HG03159 (cell line): ENCODE results near the gene TSPAN5.

Experiments
- ATAC-seq: cut with Tn5 transposase; IDR thresholded peaks from one replicate; pipeline ENCODE4 v1.9.1; 2021; ENCODE audit warnings: mild to moderate bottlenecking, moderate library complexity; ENCODE audit not compliant: unreplicated experiment

TSPAN5 gene

DNA sequence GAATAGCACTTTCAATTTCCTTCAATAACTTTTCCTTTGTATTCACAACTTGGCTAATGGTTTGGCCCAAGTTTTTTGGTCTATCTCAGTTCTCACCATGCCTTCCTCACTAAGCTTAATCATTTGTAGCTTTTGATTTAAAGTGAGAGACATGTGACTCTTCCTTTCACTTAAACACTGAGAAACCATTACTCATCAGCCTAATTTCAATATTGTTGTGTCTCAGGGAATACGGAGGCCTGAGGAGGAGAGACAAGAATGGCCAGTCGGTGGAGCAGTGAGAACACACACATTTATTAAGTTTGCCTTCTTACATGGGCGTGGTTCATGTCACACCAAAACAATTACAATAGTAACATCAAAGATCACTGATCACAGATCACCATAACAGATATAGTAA, 56.7 kb downstream of the TSPAN5 start:
- ATAC-seq: peak; percentile 56

DNA sequence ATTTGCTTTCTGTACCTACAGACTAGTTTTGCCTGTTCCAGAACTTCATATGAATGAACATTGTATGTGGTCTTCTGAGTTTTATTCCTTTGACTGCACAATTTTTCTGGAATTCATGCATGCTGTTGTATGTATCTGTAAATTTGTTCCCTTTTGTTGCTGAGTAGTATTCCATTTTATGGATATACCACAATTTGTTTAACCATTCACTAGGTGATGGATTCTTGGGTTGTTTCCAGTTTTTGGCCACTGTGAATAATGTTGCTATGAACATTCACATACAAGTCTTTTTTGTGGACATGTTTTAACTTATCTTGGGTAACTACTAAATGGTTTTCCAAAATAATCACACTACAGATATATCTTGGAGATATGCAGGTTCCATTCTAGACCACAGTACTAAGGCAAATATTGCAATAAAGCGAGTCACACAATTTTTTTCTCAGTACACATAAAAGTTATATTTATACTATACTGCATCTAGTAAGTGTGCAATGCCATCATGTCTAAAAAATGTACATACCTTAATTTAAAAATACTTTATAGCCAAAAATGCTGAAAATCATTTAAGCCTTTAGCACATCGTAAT, 58.7 kb downstream of the TSPAN5 start:
- ATAC-seq: no peak

DNA sequence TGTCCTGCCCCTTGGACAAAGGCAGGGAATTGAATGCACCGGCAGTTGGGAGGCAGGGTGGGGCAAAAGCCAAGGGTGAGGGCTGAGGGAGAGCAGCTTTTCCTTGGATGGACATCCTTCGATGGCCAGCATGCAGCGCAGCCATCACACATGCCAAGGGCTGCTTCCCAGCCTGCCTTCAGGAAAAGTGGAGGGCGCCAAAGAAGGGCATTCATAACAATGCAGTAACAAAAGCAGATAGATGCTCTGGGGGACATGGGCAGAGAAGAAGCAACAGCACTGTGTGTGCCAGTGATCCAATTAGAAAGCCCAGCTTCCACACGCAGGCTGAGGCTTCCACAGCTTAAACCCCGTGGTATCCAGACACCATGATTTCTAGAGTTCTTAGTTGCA, 71.5 kb downstream of the TSPAN5 start:
- ATAC-seq: no peak

DNA sequence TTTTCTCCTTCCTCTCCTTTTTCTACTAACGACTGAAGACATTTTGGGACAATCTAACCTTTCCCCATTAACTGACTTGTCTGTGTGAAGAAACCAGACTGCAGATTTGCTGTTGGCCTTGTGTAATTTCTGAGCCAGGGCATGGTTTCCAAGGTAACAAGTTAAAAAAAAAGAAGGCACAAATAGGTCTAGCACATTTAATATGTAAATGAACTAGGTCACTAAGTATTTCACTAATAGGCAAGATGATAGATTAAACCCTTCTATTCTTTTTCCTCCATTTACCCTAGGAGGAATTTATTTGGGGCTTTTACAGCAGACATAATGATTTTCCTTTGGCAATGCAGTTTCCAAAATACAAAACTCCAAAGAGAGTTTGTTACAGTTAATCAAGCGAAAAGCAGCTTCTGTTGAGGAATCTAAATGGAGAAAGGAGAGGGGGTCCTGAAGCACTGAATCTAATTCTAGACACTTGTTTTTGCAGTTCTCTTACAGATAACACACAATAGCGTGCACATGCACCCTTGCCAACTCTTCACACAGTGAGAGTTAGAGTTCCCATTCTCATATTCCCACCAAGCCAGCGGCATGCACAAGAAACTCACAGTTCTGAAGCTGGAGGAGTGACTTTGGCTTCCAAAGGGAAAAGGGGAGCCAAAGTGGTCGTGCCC, 72.0 kb downstream of the TSPAN5 start:
- no peak for ATAC-seq

DNA sequence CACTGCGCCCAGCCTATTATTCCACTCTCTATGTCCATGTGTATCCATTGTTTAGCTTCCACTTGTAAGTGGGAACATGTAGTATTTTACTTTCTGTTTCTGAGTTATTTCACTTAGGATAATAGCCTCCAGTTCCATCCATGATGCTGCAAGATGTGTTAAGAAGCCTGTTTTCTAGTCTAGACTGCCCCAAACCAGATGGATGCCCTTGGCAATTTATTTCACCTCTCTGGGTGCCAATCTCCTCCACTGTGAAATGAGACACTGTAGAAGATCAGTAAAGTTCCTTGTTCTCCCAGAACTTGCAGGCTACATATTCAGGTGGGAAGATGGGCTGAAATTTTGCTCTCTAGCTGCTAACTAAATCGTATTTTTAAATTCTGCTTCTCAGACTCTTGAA, 72.8 kb downstream of the TSPAN5 start:
- ATAC-seq: no peak

DNA sequence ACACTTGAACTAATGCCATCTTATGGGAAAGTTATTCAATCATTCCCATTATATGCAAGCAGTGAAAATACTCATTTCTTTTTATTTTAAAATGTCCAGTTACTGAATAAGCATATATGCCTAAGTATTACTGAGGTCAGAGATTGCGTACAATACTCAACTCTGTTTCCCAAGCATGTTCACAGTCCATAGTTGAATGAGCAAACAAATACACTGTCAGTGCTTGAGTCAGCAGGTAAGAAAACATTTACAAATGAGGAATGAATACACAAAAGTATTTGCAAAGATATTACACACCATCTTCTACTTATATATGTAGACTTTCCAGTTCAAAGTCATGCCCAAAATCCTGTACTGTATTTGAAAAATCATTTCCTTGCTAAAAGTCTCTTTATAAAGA, 74.1 kb downstream of the TSPAN5 start:
- ATAC-seq: no peak

DNA sequence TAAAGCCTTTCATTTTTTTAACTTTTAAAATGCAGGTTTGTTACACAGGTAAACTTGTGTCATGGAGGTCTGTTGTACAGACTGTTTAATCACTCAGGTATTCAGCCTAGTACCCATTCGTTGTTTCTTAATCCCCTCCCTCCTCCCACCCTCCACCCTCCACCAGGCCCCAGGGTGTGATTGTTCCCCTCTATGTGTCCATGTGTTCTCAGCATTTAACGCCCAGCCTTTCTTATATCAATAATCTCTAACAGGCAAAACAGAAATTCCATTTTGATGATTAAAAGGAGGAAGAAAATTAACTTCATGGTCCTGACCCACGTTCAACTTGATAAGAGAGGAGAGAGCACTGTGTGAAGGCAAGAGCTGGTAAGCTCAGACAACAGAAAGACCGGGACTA, 75.1 kb downstream of the TSPAN5 start:
- ATAC-seq: no peak

DNA sequence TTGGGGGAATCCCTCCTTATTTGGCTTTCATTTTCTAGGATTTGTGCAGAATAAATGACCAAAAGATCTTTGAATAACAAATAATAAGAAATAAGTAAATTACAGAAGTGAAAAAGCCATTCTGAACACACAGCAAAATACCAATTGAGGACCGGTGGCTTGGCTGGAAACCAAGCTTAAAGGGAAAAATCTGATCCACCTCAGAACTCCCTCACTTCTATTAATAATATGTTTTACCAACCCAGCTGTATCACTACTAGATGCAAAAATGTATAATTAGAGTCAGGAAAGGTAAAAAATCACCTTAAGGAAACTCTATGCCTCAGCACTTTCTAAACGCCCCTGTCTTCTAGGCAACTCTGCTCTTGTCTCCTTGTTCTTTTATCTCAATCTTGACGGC, 77.3 kb downstream of the TSPAN5 start:
- no peak for ATAC-seq

DNA sequence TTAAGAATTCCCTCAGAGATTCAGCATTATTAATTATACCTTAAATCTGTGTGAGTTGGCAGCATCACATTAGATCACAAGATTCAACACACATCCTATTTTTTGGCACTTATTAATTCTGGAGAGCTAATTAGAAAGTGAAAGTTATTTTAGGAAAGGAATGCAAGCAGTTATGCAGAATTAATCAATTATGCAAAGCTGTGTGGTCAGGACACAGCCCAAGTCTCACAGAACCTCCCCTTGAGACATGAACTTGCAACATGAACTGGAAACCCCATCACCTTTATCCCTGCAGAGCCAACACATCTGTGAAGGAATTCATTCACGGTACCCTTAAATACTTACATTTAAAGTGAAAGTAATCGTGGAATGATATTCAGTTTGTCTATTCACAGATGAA, 80.5 kb downstream of the TSPAN5 start:
- ATAC-seq: no peak

DNA sequence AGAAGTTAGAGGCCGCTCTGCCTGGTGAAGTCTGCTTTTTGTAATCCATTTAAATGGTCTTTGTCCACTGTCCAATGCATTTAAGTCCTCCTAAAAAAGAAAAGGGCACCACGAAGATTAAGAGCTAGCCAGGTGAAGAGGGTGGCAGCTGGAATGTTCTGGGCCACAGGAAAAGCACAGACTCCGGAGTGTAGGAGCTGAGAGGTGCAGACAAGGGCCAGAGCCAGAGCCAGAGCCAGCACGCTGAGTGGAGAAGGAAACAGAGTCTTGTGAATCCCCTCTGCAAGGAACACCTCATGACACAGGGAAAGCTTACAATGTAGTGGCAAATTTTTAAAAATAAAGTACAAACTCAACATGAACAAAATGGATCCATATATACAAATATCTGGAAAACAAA, 83.6 kb downstream of the TSPAN5 start:
- ATAC-seq: no peak

DNA sequence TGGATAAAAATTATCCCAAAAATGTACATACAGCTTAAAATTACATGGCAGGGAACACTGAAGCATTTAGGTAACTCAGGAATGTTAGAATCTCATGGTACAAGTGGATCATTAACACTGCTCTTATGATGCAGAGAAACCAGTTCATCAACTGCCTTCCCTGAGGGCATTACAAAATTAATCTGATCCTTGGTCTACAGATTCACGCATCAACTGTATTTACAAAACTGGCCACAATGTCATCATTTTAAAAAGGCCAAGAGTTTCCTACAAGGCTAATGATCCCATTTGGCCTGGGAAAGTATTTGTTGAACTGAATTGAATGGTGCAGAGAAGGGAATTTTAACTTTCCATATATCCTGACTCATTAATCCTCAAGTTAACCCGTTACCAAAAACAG, 84.6 kb downstream of the TSPAN5 start:
- ATAC-seq: no peak

DNA sequence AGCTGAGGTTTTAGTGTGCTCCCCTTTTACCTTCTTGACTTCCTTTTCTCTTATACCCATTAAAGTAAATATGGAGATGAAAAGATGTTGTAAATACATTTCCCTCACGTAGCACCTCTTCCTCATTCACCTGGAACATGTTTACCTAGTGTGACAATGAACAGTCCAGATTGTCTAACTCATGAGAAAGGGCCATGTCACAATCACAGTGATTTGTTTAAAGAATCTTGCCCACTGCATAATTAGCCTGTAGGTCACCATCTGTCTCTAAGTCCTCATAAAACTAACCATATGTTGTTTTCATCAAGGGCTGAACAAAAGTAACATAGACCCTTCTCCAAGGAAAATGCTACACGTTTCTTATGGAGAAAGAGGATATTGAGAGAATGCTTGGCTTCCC, 85.7 kb downstream of the TSPAN5 start:
- ATAC-seq: no peak

DNA sequence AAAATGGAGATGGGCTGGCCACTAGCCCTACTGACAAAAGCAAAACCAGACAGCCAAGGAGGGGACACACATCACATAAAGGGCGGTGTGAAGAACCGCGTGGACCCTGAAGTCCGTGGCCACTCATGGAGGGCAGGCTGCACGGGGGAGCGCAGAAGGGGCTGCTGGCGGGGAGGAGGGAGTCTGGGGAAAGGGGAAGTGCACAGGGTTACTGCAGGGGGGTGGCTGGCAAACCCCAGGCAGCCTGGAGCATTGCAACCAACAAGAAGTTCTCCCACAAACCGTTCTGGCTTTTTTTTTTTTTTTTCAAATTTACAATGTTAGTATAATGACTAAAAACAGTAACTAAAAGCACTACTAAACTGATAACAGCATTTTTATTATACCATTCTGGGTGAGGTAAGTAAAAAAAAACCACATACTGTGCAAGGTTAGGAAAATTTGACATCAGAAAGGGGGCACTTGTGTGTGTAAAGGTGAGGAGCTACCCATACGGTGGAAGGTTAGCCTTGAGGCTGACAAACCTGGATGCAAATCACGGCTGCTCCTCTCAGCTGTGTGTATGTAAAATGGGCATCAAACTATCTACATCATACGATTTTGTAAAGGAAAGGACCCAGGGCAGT, 87.1 kb downstream of the TSPAN5 start:
- ATAC-seq: no peak

DNA sequence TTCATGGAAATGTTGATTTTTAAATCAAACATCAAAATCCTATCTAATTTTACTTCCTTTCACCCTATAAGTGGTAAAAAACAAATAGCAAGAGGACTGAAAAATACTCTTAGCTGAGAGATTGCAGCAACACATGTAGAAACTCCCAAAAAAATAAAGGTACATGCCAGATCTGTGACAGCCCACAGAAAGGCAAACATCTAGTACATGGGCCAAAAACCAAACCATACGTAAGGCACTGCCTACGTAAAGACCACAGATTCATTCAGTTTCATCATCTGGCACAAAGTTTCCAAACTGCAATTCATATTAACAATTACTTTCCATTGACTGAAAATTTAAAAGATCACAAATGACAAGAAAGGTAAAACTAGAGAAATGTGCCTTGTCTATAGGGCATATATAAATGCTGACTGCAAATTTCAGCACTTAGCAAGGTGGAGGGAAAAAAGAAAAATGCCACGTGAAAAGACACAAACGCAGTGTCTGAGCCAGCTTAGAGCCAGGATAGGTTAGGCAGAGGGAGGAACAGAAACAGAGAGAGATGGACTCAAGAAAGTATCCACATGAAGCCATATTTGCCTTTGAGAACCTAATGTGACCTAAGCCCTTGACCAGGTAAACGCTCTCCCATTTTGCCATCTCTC, 88.1 kb downstream of the TSPAN5 start:
- ATAC-seq: no peak

DNA sequence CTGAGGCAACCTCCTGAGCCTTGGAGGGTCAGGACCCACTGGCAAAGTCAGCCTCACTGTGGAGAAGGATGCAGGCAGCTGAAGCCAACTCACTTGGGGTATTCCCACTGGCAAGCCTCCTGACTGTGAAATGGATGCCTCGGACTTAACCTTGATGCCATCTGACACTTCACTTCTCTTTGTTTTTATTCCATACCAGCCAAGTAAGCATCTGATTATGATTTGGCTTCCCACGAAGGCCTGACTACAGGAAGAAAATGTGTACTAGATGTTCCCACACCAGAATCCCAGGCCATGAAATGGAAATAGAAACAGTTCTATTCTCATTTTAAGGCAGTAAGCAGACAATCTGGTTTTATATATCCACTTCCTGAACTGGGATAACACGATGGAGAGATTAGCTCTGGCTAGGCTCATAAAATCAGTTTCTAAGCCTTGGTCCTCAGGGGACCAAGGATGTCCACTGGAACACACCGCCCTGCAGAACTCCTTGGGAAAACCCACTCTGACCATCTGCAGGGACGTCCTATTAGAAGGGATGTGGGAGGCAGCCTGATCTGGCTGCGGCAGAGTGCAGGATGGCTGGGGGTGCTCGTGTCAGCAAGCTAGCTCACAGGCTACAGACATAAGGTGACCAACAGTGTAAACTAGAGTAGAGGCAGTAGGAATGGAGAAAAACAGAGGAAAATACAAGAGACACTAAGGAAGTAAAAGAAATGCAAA, 89.3 kb downstream of the TSPAN5 start:
- no peak for ATAC-seq

DNA sequence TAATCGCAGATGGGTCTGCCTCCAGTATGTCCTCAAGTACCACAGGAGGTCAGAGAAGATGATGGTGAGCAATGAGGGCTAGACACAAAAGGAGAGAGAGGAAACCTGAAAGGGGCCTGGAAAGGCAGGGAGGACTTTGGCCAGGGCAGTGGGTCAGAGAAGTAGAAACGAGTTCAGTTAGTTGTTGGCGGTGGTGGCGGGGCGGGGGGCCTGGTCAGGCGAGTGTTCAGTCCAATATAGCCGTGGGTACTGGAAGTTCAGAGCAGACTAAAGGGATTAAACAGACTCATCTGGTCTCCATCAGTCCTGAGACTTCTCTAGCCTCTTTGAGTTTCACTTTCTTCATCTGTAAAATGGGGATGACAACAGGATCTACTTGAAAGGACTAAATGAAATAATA, 90.8 kb downstream of the TSPAN5 start:
- ATAC-seq: no peak

DNA sequence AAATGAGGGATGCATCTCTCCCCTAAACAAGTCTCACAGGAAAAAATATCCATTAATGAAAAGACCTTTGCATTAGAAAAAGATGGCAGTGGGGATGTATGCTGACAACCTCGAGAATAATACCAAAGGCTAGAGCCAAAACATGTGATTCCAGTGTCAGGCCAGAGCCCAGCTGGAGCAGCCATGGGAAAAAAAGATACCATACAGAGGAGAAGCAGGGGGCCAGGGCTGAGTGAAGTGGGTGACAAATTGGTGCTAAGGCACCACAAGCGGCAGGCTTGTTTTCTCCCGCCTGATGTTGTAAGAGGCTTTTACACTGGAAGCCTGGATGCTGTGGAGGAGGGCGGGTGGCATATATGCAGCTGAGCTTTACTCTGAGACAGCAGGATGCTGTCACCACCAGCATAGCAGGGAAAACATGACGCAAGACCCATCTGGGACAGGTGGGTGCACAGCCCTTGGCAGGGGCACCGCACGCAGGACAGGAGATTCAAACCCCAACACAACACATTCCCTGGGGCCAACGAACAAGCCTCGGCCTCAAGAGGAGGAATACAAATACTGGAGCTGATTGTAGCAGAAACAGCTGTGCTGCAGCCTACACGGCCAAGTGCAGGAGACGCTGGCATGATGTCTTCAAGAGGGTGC, 91.9 kb downstream of the TSPAN5 start:
- no peak for ATAC-seq

DNA sequence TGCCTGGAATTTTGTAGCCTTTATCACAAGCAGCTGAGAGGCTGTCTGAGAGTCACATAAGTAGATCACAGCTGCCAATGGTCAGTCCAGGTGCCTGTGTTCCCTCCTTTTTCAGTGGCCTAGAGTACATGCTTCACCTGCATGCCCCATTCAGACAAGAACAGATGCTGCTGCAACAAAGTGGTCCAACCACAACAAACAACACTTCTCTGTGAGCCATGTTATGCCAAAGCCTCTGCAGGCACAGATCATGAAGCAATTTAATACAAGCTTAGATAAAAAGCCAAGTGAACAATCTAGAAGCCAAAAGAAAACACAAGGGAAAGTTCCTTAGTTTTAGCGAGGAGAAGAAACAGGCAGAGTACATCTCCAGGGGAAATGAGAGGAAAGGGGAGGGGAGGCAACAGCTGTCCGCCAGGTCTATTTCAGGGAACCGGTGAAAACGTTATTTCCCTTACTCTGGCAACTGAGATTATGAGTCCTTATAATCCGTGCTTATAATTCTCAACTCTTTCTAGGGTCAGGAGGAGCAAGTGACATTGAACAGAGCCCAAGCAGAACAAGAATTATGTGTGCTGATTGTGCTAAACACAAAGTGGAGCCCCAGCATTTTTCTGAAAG, 92.6 kb downstream of the TSPAN5 start:
- ATAC-seq: no peak

DNA sequence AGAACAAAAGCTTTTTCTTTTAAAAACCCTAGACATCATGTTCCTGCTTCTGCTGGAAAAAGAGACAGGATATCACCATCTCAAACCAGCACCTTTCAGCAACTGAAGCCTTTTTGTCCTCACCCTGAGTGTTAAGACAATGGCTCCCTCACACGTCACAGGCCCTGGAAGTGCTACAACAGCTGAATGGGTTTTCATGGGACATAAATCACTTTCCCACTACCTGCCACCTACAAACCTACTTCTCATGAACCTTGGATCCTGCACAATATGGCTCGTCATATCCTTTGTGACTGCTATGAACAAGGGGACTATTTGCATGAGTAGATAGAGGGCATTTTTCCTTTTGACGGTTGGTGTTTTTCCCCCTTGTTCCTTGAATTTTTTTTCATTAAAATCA, 93.6 kb downstream of the TSPAN5 start:
- no peak for ATAC-seq

DNA sequence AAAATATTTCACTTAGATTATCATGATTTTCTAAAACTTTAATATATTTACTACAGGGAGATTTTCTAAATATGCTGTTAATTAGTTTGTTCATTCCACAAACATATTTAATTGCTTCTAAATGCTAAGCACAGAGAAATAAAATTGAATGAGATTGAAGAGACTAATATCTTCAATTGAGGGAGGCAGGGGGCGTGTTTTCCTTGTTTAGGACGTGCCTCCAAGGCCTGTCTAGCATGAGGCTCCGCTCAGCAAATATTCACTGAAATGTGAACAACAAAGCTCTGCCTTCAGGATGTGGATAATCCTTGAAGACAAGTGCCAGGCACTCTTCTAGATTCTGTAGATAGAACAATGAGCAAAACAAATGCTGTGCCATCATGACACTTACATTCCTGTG, 98.1 kb downstream of the TSPAN5 start:
- no peak for ATAC-seq
